Right lobe of liver (tissue), 6 donors: Measurements from ENCODE around the gene CCM2L. TPM values are rescaled to one million over a fixed set of nuclear protein-coding genes. Genes with fewer than 3 reads are reported as not detected.

Experiments
- ATAC-seq, 4 donors: fragments of 200-7000 bp; cut with Tn5 transposase; one replicate each; pipeline ENCODE4 v1.9.1; 2020; ENCODE audit warnings: mild to moderate bottlenecking in 4 of 4, moderate library complexity in 4 of 4
- DNase-seq, 3 donors: peaks; one replicate each; pipeline ENCODE4 v3.0.0-alpha.2; 2020
- H3K27ac ChIP-seq, 3 donors: fragments of 200-600 bp; one replicate each; pipeline ENCODE4 v1.8.0; 2022
- H3K27me3 ChIP-seq, 2 donors: fragments of 200-600 bp; one replicate each; pipeline ENCODE4 v1.8.0; 2022
- H3K36me3 ChIP-seq, 4 donors: fragments of 200-600 bp; sonication (generic) in 1 of 4; one replicate each; pipeline versions ENCODE4 v1.5.1 to v1.8.0; 2017 to 2022; ENCODE audit warnings: control low read depth in 1 of 4
- H3K4me1 ChIP-seq, 4 donors: fragments of 200-600 bp; sonication (generic) in 1 of 4; one replicate each; pipeline versions ENCODE4 v1.5.1 to v1.8.0; 2017 to 2022; ENCODE audit warnings: control low read depth in 1 of 4
- H3K4me3 ChIP-seq, 3 donors: fragments of 200-600 bp; one replicate each; pipeline ENCODE4 v1.8.0; 2022
- H3K9me3 ChIP-seq, 4 donors: fragments of 200-600 bp; sonication (generic) in 1 of 4; one replicate each; pipeline versions ENCODE4 v1.5.1 to v1.8.0; 2017 to 2022; ENCODE audit warnings: control low read depth in 1 of 4
- CTCF ChIP-seq, 4 donors: fragments of 200-600 bp in 3 of 4; fragments of 450-650 bp in 1 of 4; IDR thresholded peaks; one replicate each; pipeline versions ENCODE4 v1.5.1 to v1.8.0; 2016 to 2022; ENCODE audit warnings: antibody characterized with exemption in 4 of 4, mild to moderate bottlenecking in 2 of 4
- POLR2A ChIP-seq: fragments of 450-650 bp; IDR thresholded peaks from one replicate; pipeline ENCODE4 v1.6.1; 2017; ENCODE audit warnings: antibody characterized with exemption, mild to moderate bottlenecking
- WGBS: methylation state at CpG from one replicate; pipeline ENCODE4 v1.1.6; 2018; ENCODE audit warnings: low coverage, low lambda C conversion rate; ENCODE audit not compliant: insufficient coverage; ENCODE audit errors: missing lambda C conversion rate; 5-methylcytosine and 5-hydroxymethylcytosine counted together
- intact Hi-C, 2 donors: fragments of 100-400 bp; cut with DNase I; formaldehyde crosslinking; loops; one replicate each; pipeline versions ENCODE4 v1.11.2 to v1.14.1; 2022
- small RNA-seq, 2 experiments: library from RNA; depleted of rRNA; stranded (forward); fragments of <200 nt; gene quantifications; one replicate each; pipeline ENCODE3, GENCODE V24; 2016
- total RNA-seq, 6 experiments: library from RNA; depleted of rRNA in 2 of 6; stranded (reverse); fragments of >200 nt in 2 of 6; fragmentation: NEBNext Ultra II Directional in 3 of 6; extraction: Animal tissue kit (Norgen Biotek cat#: 25700) in 3 of 6; gene quantifications; one replicate each; pipeline versions ENCODE4 v1.1.0 to v1.2.4, GENCODE V29; 2016 to 2023
- donor health status: DM: no; HTN: yes; CAD: no.
- donor health status: DM: no; HTN: no; CAD: no.
- donor health status: DM: no; HTN: no; CAD: no.
- donor health status: DM: no; HTN: yes; CAD: no.
- donor health status: DM: no; HTN: yes; CAD: no.

The CCM2L gene
- total RNA-seq, 6 experiments from 2014 or later, result 0.61 to 1.7 (median 0.89) TPM

GRCh38 chr20:32080783-32081182 is 70.5 kb downstream of the CCM2L start:
- no peaks in the 10 kb centered on the region for H3K36me3 ChIP-seq
- TF ChIP-seq CTCF (IDR thresholded peaks at IDR 0.05) (no peak), POLR2A (no peak)
- intact Hi-C loops, result no loop called here
- H3K4me3 ChIP-seq, result no peak overlapping the region
- 83% methylated on average over 3 of the region's 3 CpGs for WGBS
- H3K4me1 ChIP-seq, result no peaks in the 10 kb centered on the region
- no peak overlapping the region for H3K27ac ChIP-seq
- no peaks in the 10 kb centered on the region for H3K27me3 ChIP-seq
- no peak for ATAC-seq
- DNase-seq, result no peak
- no peaks in the 10 kb centered on the region for H3K9me3 ChIP-seq

Small RNAs within 50 kb of the gene (small RNA-seq; reads per million reads assigned to genes)
- gene RNA5SP481, result 2.1 to 3.4 reads per million in 2 experiments
- gene RNA5SP482, result 0.48 to 1.4 reads per million in 2 experiments

Other genes with a start within 250 kb of the CCM2L start
- gene MYLK2, start 191.1 kb upstream of the CCM2L start, total RNA-seq, result not detected
- gene FOXS1, start 164.8 kb upstream of the CCM2L start, total RNA-seq, result under 1 TPM in 2 of 6 experiments, not detected in 4; 0.15 to 0.31 TPM
- gene DUSP15, start 139.9 kb upstream of the CCM2L start, total RNA-seq, result 1 to 10 TPM in 1 of 6 experiments, under 1 TPM in 2, not detected in 3; 0.22 to 1.1 (median 0.42) TPM
- not detected for gene TTLL9, start 139.8 kb upstream of the CCM2L start, total RNA-seq
- 1 to 10 TPM; 4.5 to 6.6 (median 4.9) TPM for gene PDRG1, start 58.4 kb upstream of the CCM2L start, total RNA-seq
- gene XKR7, start 42.3 kb upstream of the CCM2L start, total RNA-seq, result not detected
- 10 to 100 TPM in 1 of 6 experiments, 1 to 10 TPM in 5; 2.9 to 17.1 (median 5.6) TPM for gene HCK, start 41.8 kb downstream of the CCM2L start, total RNA-seq
- gene TM9SF4, start 99.3 kb downstream of the CCM2L start, total RNA-seq, result 10 to 100 TPM; 26.9 to 33.9 (median 30.5) TPM
- 1 to 10 TPM; 1.5 to 3.1 (median 2.4) TPM for gene PLAGL2, start 197.3 kb downstream of the CCM2L start, total RNA-seq
- 10 to 100 TPM; 24.2 to 40.2 (median 28.7) TPM for gene POFUT1, start 197.4 kb downstream of the CCM2L start, total RNA-seq